ENCODE data around the gene TMEM87B.
"Not testable (repeated sequence)": the region's sequence is repeated elsewhere in the genome, so short reads cannot be mapped to it uniquely, and the experiment has no call there.

Gene TMEM87B

GRCh38 chr2:112065486-112065885 lies 10.4 kb downstream of the TMEM87B start:
- DNase-seq (ENCODE audit: low read depth in 1 of 2, low spot score in 1 of 2): no peak

DNA sequence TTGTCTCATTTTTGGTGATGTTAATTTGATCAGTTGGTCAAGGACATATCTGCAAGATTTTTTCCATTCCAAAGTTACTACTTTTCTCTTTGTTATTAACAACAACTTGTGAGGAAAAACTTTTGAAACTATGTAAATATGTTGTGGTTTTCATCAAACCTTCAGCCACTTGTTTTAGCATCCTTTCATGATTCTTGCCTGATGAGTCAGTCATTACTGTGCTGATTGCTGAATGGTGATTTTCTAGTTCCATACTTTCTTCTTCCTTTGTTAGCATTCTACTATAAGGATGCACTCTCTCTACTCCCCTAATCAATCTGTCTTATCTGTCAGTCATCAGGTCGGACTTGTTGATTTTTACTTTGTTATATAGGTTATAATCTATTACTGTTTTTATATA lies 10.9 kb downstream of the TMEM87B start:
- no peak for DNase-seq (ENCODE audit: low read depth in 1 of 2, low spot score in 1 of 2)

- DNase-seq (ENCODE audit: low read depth in 1 of 2, low spot score in 1 of 2): not testable (repeated sequence)
Observed at GRCh38 chr2:112069794-112070193, 14.7 kb downstream of the TMEM87B start.

- DNase-seq (ENCODE audit: low read depth in 1 of 2, low spot score in 1 of 2): no peak
Observed at GRCh38 chr2:112073875-112074274, 18.8 kb downstream of the TMEM87B start.

- no peak for DNase-seq (ENCODE audit: low read depth in 1 of 2, low spot score in 1 of 2)
Observed at GRCh38 chr2:112074506-112074905, 19.4 kb downstream of the TMEM87B start.

GRCh38 chr2:112075490-112076260 lies 20.6 kb downstream of the TMEM87B start:
- no peak for DNase-seq (ENCODE audit: low read depth in 1 of 2, low spot score in 1 of 2)

GRCh38 chr2:112077814-112078213 lies 22.7 kb downstream of the TMEM87B start:
- no peak for DNase-seq (ENCODE audit: low read depth in 1 of 2, low spot score in 1 of 2)

GRCh38 chr2:112081262-112081661 lies 26.2 kb downstream of the TMEM87B start:
- no peak for DNase-seq (ENCODE audit: low read depth in 1 of 2, low spot score in 1 of 2)

- no peak for DNase-seq (ENCODE audit: low read depth in 1 of 2, low spot score in 1 of 2)
Observed at GRCh38 chr2:112084689-112085374, 29.8 kb downstream of the TMEM87B start.

DNA sequence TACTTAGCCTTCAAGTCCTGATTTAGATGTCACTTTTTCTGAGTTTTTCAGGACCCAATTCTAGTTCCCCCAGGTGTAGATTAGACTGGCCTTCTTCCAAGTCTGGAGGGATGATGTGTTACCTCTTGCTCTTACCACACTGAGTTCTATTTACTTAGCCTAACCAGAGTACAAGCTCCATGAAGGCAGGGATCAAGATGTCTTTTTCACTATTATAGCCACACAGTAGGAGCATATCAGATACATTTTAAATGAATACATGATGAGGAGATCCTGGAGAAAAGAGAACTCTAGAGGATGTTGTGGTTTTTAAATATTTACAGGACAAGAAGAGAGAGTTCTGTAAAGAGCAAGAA lies 30.3 kb downstream of the TMEM87B start:
- DNase-seq (ENCODE audit: low read depth in 1 of 2, low spot score in 1 of 2): no peak

GRCh38 chr2:112085916-112086669 lies 31.0 kb downstream of the TMEM87B start:
- DNase-seq (ENCODE audit: low read depth in 1 of 2, low spot score in 1 of 2): no peak

GRCh38 chr2:112087346-112088020 lies 32.4 kb downstream of the TMEM87B start:
- no peak for DNase-seq (ENCODE audit: low read depth in 1 of 2, low spot score in 1 of 2)

- no peak for DNase-seq (ENCODE audit: low read depth in 1 of 2, low spot score in 1 of 2)
Observed at GRCh38 chr2:112089375-112089774, 34.3 kb downstream of the TMEM87B start.

GRCh38 chr2:112092286-112093041 lies 37.4 kb downstream of the TMEM87B start:
- no peak for DNase-seq (ENCODE audit: low read depth in 1 of 2, low spot score in 1 of 2)

DNA sequence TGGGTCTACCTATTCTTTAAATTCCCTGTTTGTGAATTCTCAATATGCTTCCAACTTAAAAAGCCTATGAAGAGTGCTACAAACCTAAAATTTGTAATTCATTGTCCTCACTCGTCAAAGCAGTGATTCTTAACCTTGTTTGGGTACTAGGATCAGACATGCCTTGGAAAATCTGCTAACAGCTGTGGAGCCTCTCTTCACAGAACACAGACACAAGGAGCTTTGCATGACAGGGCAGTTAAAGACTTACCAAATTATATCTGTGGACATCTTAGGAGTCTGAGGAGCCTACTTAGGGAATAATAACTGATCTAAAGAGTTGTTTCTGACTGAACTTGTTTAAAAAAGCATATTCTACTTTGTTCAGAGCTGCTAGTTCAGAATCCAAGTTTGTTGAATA lies 38.1 kb downstream of the TMEM87B start:
- DNase-seq (ENCODE audit: low read depth in 1 of 2, low spot score in 1 of 2): no peak

DNA sequence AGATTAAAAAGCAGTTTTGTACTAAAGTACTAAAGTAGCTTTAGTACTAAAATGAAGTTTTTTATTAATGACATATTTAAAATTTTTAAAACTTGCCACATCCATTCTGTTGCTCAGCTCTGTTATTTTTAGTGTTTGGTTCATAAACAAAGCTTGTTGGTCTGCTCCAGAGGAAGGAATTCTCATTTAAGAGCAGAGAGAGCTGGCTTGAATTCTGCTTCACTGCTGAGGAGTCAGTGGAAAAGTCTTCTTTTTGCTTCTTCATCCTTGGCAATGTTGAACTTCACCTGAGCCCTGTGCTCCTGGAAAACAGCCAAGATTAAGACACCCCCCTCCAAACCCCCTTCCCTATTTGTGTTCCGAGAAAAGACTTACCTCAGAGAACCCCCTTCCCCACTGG lies 40.6 kb downstream of the TMEM87B start:
- DNase-seq (ENCODE audit: low read depth in 1 of 2, low spot score in 1 of 2): no peak

DNA sequence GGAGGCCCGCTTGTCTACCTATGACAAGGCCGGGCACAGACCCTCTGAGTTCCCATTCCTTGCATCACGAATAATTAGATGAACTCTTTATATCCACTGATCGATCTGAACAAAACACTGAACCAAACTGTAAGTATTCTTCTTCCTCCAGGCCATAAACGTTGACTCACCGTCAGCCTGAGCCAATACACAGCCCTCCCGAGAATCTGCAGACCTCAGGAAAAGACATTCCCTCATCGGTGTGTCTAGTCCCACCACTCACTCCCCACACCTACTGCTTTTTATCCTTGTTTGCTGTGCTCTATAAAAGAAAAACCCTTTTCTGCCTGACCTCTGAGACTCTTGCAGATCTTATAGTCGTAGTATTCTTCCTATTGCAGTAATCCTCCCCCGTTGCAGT lies 41.0 kb downstream of the TMEM87B start:
- no peak for DNase-seq (ENCODE audit: low read depth in 1 of 2, low spot score in 1 of 2)

DNA sequence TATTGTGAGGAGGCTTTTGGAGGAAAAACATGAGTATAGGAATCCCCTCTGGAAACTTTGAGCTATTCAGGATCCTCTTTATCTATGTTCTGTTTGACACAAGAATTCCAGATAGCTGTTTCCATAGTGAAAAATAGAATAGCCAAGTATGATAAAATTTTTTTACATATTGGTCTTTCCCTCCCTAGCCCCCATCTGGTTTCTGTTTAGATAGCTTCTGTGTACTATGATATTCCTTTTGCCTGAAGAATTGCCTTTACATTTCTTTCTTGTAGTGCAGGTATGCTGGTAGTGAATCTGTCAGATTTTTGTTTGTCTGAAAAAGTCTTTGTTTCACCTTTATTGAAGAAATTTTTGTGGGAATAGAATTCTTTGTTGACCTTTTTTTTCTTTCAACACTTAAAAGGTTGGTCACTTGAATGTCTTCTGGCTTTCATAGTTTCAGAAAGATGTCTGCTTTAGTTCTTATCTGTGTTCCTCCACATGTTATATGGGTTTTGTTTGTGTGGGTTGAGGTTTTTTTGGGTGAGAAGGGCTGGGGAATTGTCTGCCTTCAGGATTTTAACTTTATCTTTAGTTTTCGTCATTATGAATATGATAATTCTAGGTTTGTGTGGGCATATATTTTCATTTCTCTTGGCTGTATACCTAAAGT lies 53.2 kb downstream of the TMEM87B start:
- no peak for DNase-seq (ENCODE audit: low read depth in 1 of 2, low spot score in 1 of 2)

DNA sequence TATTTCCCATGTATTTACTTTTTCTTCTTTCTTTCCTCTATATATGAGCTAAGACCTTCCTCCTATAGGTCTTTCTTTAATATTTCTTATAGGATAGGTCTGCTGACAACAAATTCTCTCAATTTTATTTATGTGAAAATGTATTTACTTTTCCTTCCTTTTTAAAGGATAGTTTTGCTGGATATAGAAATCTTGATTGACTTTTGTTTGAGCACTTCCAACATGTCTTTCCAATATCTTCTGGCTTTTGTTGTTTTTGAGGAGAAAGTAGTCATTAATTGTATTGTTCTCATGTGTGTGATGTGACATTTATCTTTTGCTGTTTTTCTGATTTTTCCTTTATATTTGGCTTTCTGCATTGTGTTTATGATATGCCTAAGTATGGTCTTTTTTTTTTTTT lies 54.2 kb downstream of the TMEM87B start:
- DNase-seq (ENCODE audit: low read depth in 1 of 2, low spot score in 1 of 2): no peak

DNA sequence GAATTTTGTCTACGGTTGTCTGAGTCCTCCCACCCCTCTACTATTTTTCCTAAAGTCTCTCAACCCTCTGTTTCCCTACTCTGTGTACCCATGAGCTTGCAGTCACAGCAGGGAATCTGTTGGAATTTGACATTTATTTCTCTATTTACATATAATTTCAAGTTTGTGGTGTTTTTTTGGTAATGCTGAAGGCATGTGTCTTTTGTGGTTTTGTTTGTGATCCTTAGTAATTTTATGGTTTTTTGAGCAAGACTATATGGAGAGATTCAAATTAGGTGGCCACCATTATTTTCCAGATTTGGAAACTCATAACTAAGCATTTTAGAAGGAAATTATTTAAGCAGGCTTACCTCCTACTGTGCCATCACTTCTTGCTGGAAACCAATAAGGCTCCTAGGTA lies 55.9 kb downstream of the TMEM87B start:
- DNase-seq (ENCODE audit: low read depth in 1 of 2, low spot score in 1 of 2): no peak

All from activated CD4-positive, alpha-beta T cell treated with anti-CD3 and anti-CD28 coated beads, Interleukin-2, amount 50 U/mL, for 24 hours (primary cell).